Tibial nerve (tissue), 4 donors: ENCODE results near the gene GPATCH11. TPM values are rescaled to one million over a fixed set of nuclear protein-coding genes. Genes with fewer than 3 reads are reported as not detected.

Experiments
- DNase-seq, 2 donors: peaks; one replicate each; pipeline ENCODE4 v3.0.0-alpha.2; 2019; ENCODE audit warnings: low spot score in 2 of 2
- H3K27ac ChIP-seq, 4 donors: fragments of 200-600 bp; sonication (generic) in 3 of 4; one replicate each; pipeline ENCODE4 v1.5.1; 2017 to 2019; ENCODE audit warnings: mild to moderate bottlenecking in 1 of 4
- H3K27me3 ChIP-seq, 2 donors: fragments of 200-600 bp; sonication (generic) in 1 of 2; one replicate each; pipeline versions ENCODE4 v1.5.1 to v1.6.0; 2017 to 2019
- H3K36me3 ChIP-seq, 3 donors: fragments of 200-600 bp; sonication (generic); one replicate each; pipeline ENCODE4 v1.5.1; 2018 to 2019
- H3K4me1 ChIP-seq, 4 donors: fragments of 200-600 bp; sonication (generic) in 3 of 4; one replicate each; pipeline ENCODE4 v1.5.1; 2017 to 2019
- H3K4me3 ChIP-seq, 4 donors: fragments of 200-600 bp; sonication (generic) in 3 of 4; one replicate each; pipeline ENCODE4 v1.5.1; 2017 to 2019; ENCODE audit warnings: mild to moderate bottlenecking in 1 of 4, moderate library complexity in 1 of 4
- H3K9me3 ChIP-seq, 4 donors: fragments of 200-600 bp; sonication (generic) in 3 of 4; one replicate each; pipeline ENCODE4 v1.5.1; 2017 to 2019
- EP300 ChIP-seq, 2 donors: sonication (generic); formaldehyde crosslinking; IDR thresholded peaks; one replicate each; pipeline ENCODE4 v1.6.1; 2017; ENCODE audit warnings: antibody characterized with exemption in 2 of 2, mild to moderate bottlenecking in 1 of 2
- POLR2A ChIP-seq, 2 donors: fragments of 450-650 bp; IDR thresholded peaks; one replicate each; pipeline ENCODE4 v1.6.1; 2017; ENCODE audit warnings: antibody characterized with exemption in 2 of 2, mild to moderate bottlenecking in 2 of 2, moderate library complexity in 2 of 2
- WGBS, 2 donors: methylation state at CpG; one replicate each; pipeline ENCODE4 v1.1.5; 2018; 5-methylcytosine and 5-hydroxymethylcytosine counted together
- total RNA-seq, 4 donors: library from RNA; depleted of rRNA; stranded (reverse); fragments of >200 nt; gene quantifications; one replicate each; pipeline ENCODE4 v1.1.0, GENCODE V29; 2016
- TF ChIP-seq, protein P1 (sequence below), 5 experiments: fragments of 200-600 bp in 3 of 5; fragments of 450-650 bp in 2 of 5; sonication (generic) in 3 of 5; IDR thresholded peaks; one replicate each; pipeline ENCODE4 v1.5.1; 2016 to 2019; ENCODE audit warnings: antibody characterized with exemption in 5 of 5, mild to moderate bottlenecking in 3 of 5, moderate library complexity in 2 of 5

Gene GPATCH11
- 10 to 100 TPM in 3 of 4 donors, 1 to 10 TPM in 1; 9.8 to 17.0 (median 11.9) TPM for total RNA-seq

DNA sequence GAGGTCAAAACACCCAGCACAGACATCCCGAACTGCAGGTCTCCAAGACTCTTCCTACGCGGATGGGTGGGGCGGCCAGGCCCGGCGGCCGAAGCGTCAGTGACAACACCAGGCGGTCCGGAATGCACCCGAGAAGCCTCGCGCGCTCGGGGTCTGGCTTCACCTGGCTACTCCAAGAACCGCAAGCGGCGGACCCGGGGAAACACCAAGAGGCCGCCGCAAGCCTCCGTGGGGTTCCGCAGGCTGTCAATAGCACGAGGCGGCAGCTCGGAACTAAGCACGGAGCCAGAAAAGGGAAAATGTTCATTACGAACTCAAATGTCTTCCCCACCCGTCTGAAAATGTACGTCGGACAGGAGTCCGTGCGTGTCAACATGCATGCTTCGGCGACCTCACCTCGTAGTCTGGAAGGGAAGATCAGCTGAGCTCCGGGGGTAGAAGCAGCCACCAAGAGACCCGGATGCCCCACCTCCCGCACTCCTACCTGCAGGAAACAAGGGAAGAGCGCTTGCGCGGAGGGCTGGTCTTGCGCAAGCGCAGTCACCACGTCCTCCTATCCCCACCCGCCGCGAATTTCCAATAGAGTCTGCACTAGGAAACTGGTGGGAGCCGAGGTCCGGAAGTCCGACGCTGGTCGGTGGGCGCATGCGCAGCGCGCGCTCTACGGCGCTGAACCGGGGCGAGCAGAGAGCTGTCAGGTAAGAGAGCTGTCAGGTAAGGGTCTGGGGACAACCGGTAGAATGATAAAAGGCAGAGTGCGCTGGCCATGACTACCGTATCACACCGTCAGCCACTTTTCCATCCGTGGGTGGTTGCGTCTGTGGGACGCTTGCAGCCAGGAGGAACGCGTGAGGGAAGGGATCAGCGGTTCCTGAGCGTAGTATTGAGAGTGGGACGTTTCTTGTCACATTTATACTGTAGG lies at the start of gene GPATCH11, which contains the start of gene HEATR5B:
Gene GPATCH11, plus strand, starts transcription at position 646 of the 922 bp plus-strand sequence. CDS start 3,864 bp downstream, outside the sequence.
Gene HEATR5B, minus strand, starts transcription at position 500 of the 922 bp plus-strand sequence. CDS start 958 bp downstream, outside the sequence.
- Histone ChIP-seq H3K4me1 (peaks cover 0 to 51% (median 14%) of the 10 kb centered on the region in 4 donors), H3K9me3 (no peaks in the 10 kb centered on the region), H3K4me3 (peak within 1 kb of the TSS; percentile 74 to 90 (median 82)), H3K27ac (peak within 1 kb of the TSS in 3 of 4 donors; percentile 71 to 86 (median 77)), H3K36me3 (peaks cover 0 to 27% (median 0%) of the 10 kb centered on the region in 3 donors), H3K27me3 (no peaks in the 10 kb centered on the region)
- TF ChIP-seq POLR2A (IDR thresholded peaks at IDR 0.05) (peak in 1 of 2 donors; percentile 57), EP300 (IDR thresholded peaks at IDR 0.05) (peak; percentile 67 to 85)
- TF ChIP-seq, protein P1, sequence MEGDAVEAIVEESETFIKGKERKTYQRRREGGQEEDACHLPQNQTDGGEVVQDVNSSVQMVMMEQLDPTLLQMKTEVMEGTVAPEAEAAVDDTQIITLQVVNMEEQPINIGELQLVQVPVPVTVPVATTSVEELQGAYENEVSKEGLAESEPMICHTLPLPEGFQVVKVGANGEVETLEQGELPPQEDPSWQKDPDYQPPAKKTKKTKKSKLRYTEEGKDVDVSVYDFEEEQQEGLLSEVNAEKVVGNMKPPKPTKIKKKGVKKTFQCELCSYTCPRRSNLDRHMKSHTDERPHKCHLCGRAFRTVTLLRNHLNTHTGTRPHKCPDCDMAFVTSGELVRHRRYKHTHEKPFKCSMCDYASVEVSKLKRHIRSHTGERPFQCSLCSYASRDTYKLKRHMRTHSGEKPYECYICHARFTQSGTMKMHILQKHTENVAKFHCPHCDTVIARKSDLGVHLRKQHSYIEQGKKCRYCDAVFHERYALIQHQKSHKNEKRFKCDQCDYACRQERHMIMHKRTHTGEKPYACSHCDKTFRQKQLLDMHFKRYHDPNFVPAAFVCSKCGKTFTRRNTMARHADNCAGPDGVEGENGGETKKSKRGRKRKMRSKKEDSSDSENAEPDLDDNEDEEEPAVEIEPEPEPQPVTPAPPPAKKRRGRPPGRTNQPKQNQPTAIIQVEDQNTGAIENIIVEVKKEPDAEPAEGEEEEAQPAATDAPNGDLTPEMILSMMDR (IDR thresholded peaks at IDR 0.05): peak in 1 of 5 experiments; percentile 10
- WGBS, 2 donors: 0% methylated on average over 42 to 74 of the region's 74 CpGs
- peak; percentile 83 to 89 for DNase-seq

DNA sequence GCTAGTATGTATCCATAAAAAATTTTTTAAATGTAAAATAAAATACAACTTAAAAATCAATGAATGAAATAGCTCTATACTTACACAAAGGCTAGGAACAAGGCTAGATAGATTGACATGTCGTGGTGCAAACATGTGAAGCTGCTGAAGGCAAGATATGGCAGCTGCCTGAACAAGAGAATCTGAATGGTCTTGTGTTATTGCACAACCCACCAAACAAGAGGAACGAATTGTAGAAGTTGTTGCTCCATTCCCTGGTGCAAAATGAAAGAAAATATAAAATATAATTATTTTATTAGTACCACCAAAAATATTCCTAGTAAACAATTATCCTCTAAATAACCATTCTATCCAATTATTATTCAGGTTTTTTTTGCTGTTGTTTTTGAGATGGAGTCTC lies 46.5 kb upstream of the GPATCH11 start:
- H3K27ac ChIP-seq: no peak overlapping the region
- 86 to 87% methylated on average over 2 of the region's 2 CpGs for WGBS, 2 donors
- DNase-seq: no peak
- peaks cover 0 to 82% (median 0%) of the 10 kb centered on the region in 3 donors for H3K36me3 ChIP-seq
- no peaks in the 10 kb centered on the region for H3K9me3 ChIP-seq
- no peaks in the 10 kb centered on the region for H3K27me3 ChIP-seq
- TF ChIP-seq EP300 (IDR thresholded peaks at IDR 0.05): no peak
- TF ChIP-seq, protein P1 (IDR thresholded peaks at IDR 0.05): no peak
- H3K4me3 ChIP-seq: no peak overlapping the region
- H3K4me1 ChIP-seq: peaks cover 0 to 6% (median 0%) of the 10 kb centered on the region in 4 donors

DNA sequence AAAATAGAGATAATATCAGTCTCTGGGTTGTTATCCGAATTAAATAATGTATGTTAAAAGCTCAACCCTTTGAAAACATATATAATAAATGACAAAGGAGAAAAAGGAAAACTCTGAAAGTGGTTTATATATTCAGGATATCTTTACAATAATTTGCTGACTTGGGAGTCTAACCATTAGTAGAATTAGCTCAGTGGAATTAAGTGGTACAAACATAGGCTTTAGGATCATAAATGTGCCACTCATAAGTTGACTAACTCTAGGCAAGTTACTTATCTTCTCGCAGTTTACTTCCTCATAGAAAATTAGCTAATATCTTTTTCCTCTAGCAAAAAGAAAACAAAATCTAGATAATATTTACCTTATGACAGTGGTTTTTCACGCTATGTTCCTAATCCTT lies 44.7 kb upstream of the GPATCH11 start:
- H3K27ac ChIP-seq: no peak overlapping the region
- peaks cover 0 to 66% (median 0%) of the 10 kb centered on the region in 3 donors for H3K36me3 ChIP-seq
- no peaks in the 10 kb centered on the region for H3K27me3 ChIP-seq
- H3K4me3 ChIP-seq: no peak overlapping the region
- 95 to 96% methylated on average over 3 of the region's 3 CpGs for WGBS, 2 donors
- peaks cover 0 to 17% (median 0%) of the 10 kb centered on the region in 4 donors for H3K4me1 ChIP-seq
- H3K9me3 ChIP-seq: no peaks in the 10 kb centered on the region
- TF ChIP-seq, protein P1 (IDR thresholded peaks at IDR 0.05): no peak
- TF ChIP-seq POLR2A (IDR thresholded peaks at IDR 0.05) (no peak), EP300 (IDR thresholded peaks at IDR 0.05) (no peak)
- DNase-seq: no peak

DNA sequence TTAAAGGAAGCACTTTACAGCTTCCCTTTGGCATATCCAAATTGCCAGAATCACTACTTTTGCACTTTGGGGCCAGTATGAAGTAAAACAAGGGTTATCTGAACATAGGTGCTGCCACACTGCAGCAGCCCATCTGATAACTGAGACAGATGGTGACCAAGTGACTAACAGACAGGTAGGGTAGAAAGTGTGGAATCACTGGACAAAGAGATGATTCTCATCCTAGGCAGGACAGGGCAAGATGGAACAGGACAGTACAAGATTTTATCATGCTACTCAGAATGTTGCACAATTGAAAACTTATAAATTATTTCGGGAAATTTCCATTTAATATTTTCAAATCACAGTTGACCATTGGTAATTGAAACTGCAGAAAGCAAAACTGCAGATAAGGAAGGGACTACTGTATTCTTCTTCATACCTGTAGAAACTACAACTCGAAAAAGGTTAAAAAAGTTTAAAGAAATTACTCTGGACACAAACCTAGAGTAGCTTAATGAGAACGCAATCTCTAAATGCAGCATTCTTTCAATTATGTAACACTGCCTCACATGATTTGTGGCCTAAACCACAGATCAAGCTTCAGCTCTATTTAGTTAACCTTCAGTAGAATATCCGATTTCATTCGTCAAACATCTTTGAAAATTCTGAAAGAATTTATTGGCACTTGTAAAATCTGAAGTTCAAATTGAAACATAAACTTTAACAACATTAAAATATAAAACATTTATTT lies 31.6 kb upstream of the GPATCH11 start:
- TF ChIP-seq EP300 (IDR thresholded peaks at IDR 0.05): no peak
- no peak for TF ChIP-seq POLR2A (IDR thresholded peaks at IDR 0.05)
- TF ChIP-seq, protein P1 (IDR thresholded peaks at IDR 0.05): no peak
- no peak overlapping the region for H3K4me3 ChIP-seq
- no peaks in the 10 kb centered on the region for H3K4me1 ChIP-seq
- peaks cover 0 to 92% (median 0%) of the 10 kb centered on the region in 3 donors for H3K36me3 ChIP-seq
- H3K27me3 ChIP-seq: no peaks in the 10 kb centered on the region
- WGBS, 2 donors: 88 to 90% methylated on average over 5 of the region's 5 CpGs
- DNase-seq: no peak
- H3K27ac ChIP-seq: no peak overlapping the region
- no peaks in the 10 kb centered on the region for H3K9me3 ChIP-seq
